KOPT-K1 (cell line): ENCODE data around the gene DSCAM.

ENCODE experiments used
- H3K27ac ChIP-seq: fragments of 200-600 bp; sonication (generic); 2 replicates; pipeline ENCODE4 v1.5.1; 2016; ENCODE audit warnings: antibody characterized with exemption, mild to moderate bottlenecking, low read depth, low read length; ENCODE audit not compliant: poor library complexity, severe bottlenecking
- H3K36me3 ChIP-seq: fragments of 200-600 bp; sonication (generic); 2 replicates; pipeline ENCODE4 v1.5.1; 2017; ENCODE audit warnings: antibody characterized with exemption, mild to moderate bottlenecking, low read length, moderate library complexity; ENCODE audit not compliant: insufficient read depth
- H3K9me3 ChIP-seq: fragments of 200-600 bp; sonication (generic); 2 replicates; pipeline ENCODE4 v1.5.1; 2017; ENCODE audit warnings: antibody characterized with exemption, low read length, mild to moderate bottlenecking; ENCODE audit not compliant: insufficient read depth, poor library complexity, severe bottlenecking

Gene DSCAM

GRCh38 chr21:40723317-40723716 lies 123.6 kb downstream of the DSCAM start:
- no peak overlapping the region for H3K27ac ChIP-seq
- H3K36me3 ChIP-seq: no peaks in the 10 kb centered on the region
- H3K9me3 ChIP-seq: peaks cover 15% of the 10 kb centered on the region

GRCh38 chr21:40719615-40720014 lies 127.3 kb downstream of the DSCAM start:
- Histone ChIP-seq H3K9me3 (peaks cover 18% of the 10 kb centered on the region), H3K27ac (no peak overlapping the region), H3K36me3 (no peaks in the 10 kb centered on the region)

GRCh38 chr21:40717028-40717427 lies 129.9 kb downstream of the DSCAM start:
- H3K36me3 ChIP-seq: no peaks in the 10 kb centered on the region
- no peak overlapping the region for H3K27ac ChIP-seq
- H3K9me3 ChIP-seq: peaks cover 18% of the 10 kb centered on the region

- Histone ChIP-seq H3K27ac (no peak overlapping the region), H3K9me3 (peaks cover 9% of the 10 kb centered on the region), H3K36me3 (no peaks in the 10 kb centered on the region)
Observed at GRCh38 chr21:40714536-40714935, 132.4 kb downstream of the DSCAM start.

GRCh38 chr21:40707656-40708244 lies 139.2 kb downstream of the DSCAM start:
- Histone ChIP-seq H3K36me3 (no peaks in the 10 kb centered on the region), H3K9me3 (no peaks in the 10 kb centered on the region), H3K27ac (no peak overlapping the region)

- Histone ChIP-seq H3K27ac (no peak overlapping the region), H3K9me3 (no peaks in the 10 kb centered on the region), H3K36me3 (no peaks in the 10 kb centered on the region)
Observed at GRCh38 chr21:40706806-40707655, 139.9 kb downstream of the DSCAM start.

GRCh38 chr21:40706176-40706575 lies 140.8 kb downstream of the DSCAM start:
- Histone ChIP-seq H3K9me3 (no peaks in the 10 kb centered on the region), H3K27ac (no peak overlapping the region), H3K36me3 (no peaks in the 10 kb centered on the region)

GRCh38 chr21:40704141-40704540 lies 142.8 kb downstream of the DSCAM start:
- Histone ChIP-seq H3K27ac (no peak overlapping the region), H3K9me3 (no peaks in the 10 kb centered on the region), H3K36me3 (no peaks in the 10 kb centered on the region)

- Histone ChIP-seq H3K36me3 (no peaks in the 10 kb centered on the region), H3K27ac (no peak overlapping the region), H3K9me3 (no peaks in the 10 kb centered on the region)
Observed at GRCh38 chr21:40699366-40699765, 147.6 kb downstream of the DSCAM start.

GRCh38 chr21:40696246-40696645 lies 150.7 kb downstream of the DSCAM start:
- Histone ChIP-seq H3K27ac (no peak overlapping the region), H3K9me3 (no peaks in the 10 kb centered on the region), H3K36me3 (no peaks in the 10 kb centered on the region)

GRCh38 chr21:40689840-40690360 lies 157.1 kb downstream of the DSCAM start:
- Histone ChIP-seq H3K36me3 (no peaks in the 10 kb centered on the region), H3K9me3 (no peaks in the 10 kb centered on the region), H3K27ac (no peak overlapping the region)

- Histone ChIP-seq H3K36me3 (no peaks in the 10 kb centered on the region), H3K9me3 (no peaks in the 10 kb centered on the region), H3K27ac (no peak overlapping the region)
Observed at GRCh38 chr21:40689217-40689616, 157.7 kb downstream of the DSCAM start.

GRCh38 chr21:40688106-40688864 lies 158.7 kb downstream of the DSCAM start:
- Histone ChIP-seq H3K27ac (no peak overlapping the region), H3K36me3 (no peaks in the 10 kb centered on the region), H3K9me3 (no peaks in the 10 kb centered on the region)

GRCh38 chr21:40687625-40688024 lies 159.3 kb downstream of the DSCAM start:
- Histone ChIP-seq H3K9me3 (no peaks in the 10 kb centered on the region), H3K27ac (no peak overlapping the region), H3K36me3 (no peaks in the 10 kb centered on the region)

GRCh38 chr21:40686526-40686925 lies 160.4 kb downstream of the DSCAM start:
- Histone ChIP-seq H3K9me3 (no peaks in the 10 kb centered on the region), H3K36me3 (no peaks in the 10 kb centered on the region), H3K27ac (no peak overlapping the region)
